Fibroblast of lung (primary cell): Measurements from ENCODE around the gene NEBL. TPM values are rescaled to one million over a fixed set of nuclear protein-coding genes. Genes with fewer than 3 reads are reported as not detected.

Source experiments
- DNase-seq, 2 donors: peaks; one replicate each; pipeline versions ENCODE4 v3.0.0 to v3.0.0-alpha.2; 2010; ENCODE audit warnings: low read depth in 2 of 2
- H2AFZ ChIP-seq: 2 replicates; pipeline ENCODE4 v1.5.1; 2012; ENCODE audit warnings: low read length, control low read depth, inconsistent platforms
- H3K27ac ChIP-seq: 2 replicates; pipeline ENCODE4 v1.5.1; 2011; ENCODE audit warnings: low read length, control low read depth; ENCODE audit not compliant: insufficient read depth
- H3K27me3 ChIP-seq: 2 replicates; pipeline ENCODE4 v1.5.1; 2011; ENCODE audit warnings: mild to moderate bottlenecking, low read length; ENCODE audit not compliant: control insufficient read depth, insufficient read depth
- H3K36me3 ChIP-seq: 2 replicates; pipeline ENCODE4 v1.5.1; 2011; ENCODE audit warnings: low read length; ENCODE audit not compliant: control insufficient read depth, insufficient read depth
- H3K4me1 ChIP-seq: 2 replicates; pipeline ENCODE4 v1.5.1; 2011; ENCODE audit warnings: low read length; ENCODE audit not compliant: control insufficient read depth, insufficient read depth; ENCODE audit errors: extremely low read depth
- H3K4me2 ChIP-seq: 2 replicates; pipeline ENCODE4 v1.5.1; 2011; ENCODE audit warnings: low read length, control low read depth; ENCODE audit not compliant: insufficient read depth; ENCODE audit errors: extremely low read depth
- H3K4me3 ChIP-seq, 4 experiments: fragments of 200-600 bp in 1 of 4; sonication (generic) in 1 of 4; replicated peaks in 1 of 4; 2 replicates each; pipeline ENCODE4 v1.5.1; 2011 to 2016; ENCODE audit warnings: low read length in 4 of 4, low read depth in 3 of 4, mild to moderate bottlenecking in 3 of 4, control low read depth in 2 of 4, inconsistent platforms in 1 of 4, mixed read lengths in 1 of 4; ENCODE audit not compliant: insufficient read depth in 1 of 4; ENCODE audit errors: control extremely low read depth in 1 of 4
- H3K79me2 ChIP-seq: 2 replicates; pipeline ENCODE4 v1.5.1; 2012; ENCODE audit warnings: mild to moderate bottlenecking, low read length, inconsistent platforms; ENCODE audit not compliant: control insufficient read depth, insufficient read depth
- H3K9ac ChIP-seq: 2 replicates; pipeline ENCODE4 v1.5.1; 2011; ENCODE audit warnings: mild to moderate bottlenecking, low read length, control low read depth; ENCODE audit not compliant: insufficient read depth
- H3K9me3 ChIP-seq: 2 replicates; pipeline ENCODE4 v1.5.1; 2012; ENCODE audit warnings: low read depth, low read length; ENCODE audit not compliant: control insufficient read depth, insufficient read depth
- H4K20me1 ChIP-seq: 2 replicates; pipeline ENCODE4 v1.5.1; 2011; ENCODE audit warnings: low read length; ENCODE audit not compliant: control insufficient read depth, insufficient read depth; ENCODE audit errors: extremely low read depth
- EZH2 ChIP-seq: IDR thresholded peaks from 2 replicates; pipeline ENCODE4 v1.5.1; 2012; ENCODE audit warnings: low read length, control low read depth, mild to moderate bottlenecking; ENCODE audit errors: missing control alignments
- polyA plus RNA-seq, 2 donors: library from polyadenylated mRNA; depleted of rRNA in 1 of 2; stranded (reverse) in 1 of 2; unstranded in 1 of 2; fragments of >200 nt; gene quantifications; 2 replicates each; pipeline ENCODE4 v1.2.1, GENCODE V29; 2011 to 2012; ENCODE audit warnings: missing spikeins in 1 of 2
- total RNA-seq: library from RNA; depleted of rRNA; stranded (reverse); fragments of >200 nt; gene quantifications from 2 replicates; pipeline ENCODE4 v1.2.1, GENCODE V29; 2014
- TF ChIP-seq, protein P1 (sequence below), 2 donors: IDR thresholded peaks in 1 of 2; conservative IDR thresholded peaks in 1 of 2; 1 replicate in 1 of 2; 2 replicates in 1 of 2; pipeline ENCODE4 v1.5.1; 2011 to 2012; ENCODE audit warnings: low read length in 2 of 2, control low read depth in 1 of 2, inconsistent platforms in 1 of 2, low read depth in 1 of 2, mild to moderate bottlenecking in 1 of 2

NEBL gene
- total and polyA plus RNA-seq, 2 donors (not counting 1 experiment from before 2014, with no cell fraction given), result 0.11 to 0.33 TPM

DNA sequence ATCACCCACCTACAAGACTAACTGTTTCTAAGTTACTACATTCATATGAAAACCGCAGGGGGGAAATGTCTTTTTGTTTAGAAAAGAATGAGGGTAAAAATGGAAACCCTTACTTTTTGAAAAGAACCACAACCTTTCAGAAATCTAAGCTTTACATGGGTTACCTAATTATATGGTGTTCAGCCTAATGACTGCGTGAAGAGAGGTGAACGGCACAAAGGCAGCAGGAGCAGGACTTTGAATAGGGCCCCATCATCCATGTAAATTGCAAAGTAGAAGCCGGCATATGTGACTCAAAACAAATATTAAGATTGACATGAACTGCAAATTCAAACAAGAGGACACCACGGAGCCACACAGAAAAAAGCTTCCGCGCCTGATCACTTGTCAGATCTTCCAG, 25.1 kb downstream of the NEBL start:
- Histone ChIP-seq H3K4me2 (no peak overlapping the region), H3K36me3 (no peaks in the 10 kb centered on the region), H2AFZ (no peak overlapping the region), H3K9ac (no peak overlapping the region), H4K20me1 (no peaks in the 10 kb centered on the region), H3K9me3 (no peaks in the 10 kb centered on the region), H3K79me2 (no peaks in the 10 kb centered on the region), H3K4me3 (no peak overlapping the region), H3K4me1 (no peaks in the 10 kb centered on the region), H3K27me3 (no peaks in the 10 kb centered on the region), H3K27ac (no peak overlapping the region)
- DNase-seq, result no peak
- no peak for TF ChIP-seq EZH2
- TF ChIP-seq, protein P1, sequence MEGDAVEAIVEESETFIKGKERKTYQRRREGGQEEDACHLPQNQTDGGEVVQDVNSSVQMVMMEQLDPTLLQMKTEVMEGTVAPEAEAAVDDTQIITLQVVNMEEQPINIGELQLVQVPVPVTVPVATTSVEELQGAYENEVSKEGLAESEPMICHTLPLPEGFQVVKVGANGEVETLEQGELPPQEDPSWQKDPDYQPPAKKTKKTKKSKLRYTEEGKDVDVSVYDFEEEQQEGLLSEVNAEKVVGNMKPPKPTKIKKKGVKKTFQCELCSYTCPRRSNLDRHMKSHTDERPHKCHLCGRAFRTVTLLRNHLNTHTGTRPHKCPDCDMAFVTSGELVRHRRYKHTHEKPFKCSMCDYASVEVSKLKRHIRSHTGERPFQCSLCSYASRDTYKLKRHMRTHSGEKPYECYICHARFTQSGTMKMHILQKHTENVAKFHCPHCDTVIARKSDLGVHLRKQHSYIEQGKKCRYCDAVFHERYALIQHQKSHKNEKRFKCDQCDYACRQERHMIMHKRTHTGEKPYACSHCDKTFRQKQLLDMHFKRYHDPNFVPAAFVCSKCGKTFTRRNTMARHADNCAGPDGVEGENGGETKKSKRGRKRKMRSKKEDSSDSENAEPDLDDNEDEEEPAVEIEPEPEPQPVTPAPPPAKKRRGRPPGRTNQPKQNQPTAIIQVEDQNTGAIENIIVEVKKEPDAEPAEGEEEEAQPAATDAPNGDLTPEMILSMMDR (conservative IDR thresholded peaks at IDR 0.05 in 1 of 2, IDR thresholded peaks at IDR 0.05 in 1 of 2; ENCODE audit: low read depth in 1 of 2, low read length in 2 of 2), result no peak

DNA sequence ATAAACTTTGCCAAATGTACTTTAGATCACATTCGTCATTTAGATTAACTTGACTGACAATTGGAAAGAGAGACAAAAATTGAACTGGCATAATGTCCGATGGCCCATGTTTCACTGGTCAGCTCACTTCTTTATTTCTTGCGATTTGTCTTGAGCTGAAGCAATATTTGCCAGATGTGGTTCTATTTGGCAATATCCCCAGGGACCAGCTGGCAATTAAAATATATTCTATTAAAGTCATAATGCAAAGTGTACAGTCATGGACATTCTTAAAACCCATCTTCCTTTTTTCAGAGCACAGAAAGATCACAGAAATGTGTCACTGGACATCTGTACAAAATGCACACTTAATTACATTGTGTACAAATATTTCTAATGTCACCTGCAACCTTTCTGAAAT, 26.3 kb downstream of the NEBL start:
- Histone ChIP-seq H2AFZ (no peak overlapping the region), H3K4me3 (no peak overlapping the region), H3K79me2 (no peaks in the 10 kb centered on the region), H3K9ac (no peak overlapping the region), H3K27ac (no peak overlapping the region), H3K36me3 (no peaks in the 10 kb centered on the region), H3K27me3 (no peaks in the 10 kb centered on the region), H3K9me3 (no peaks in the 10 kb centered on the region), H4K20me1 (no peaks in the 10 kb centered on the region), H3K4me1 (no peaks in the 10 kb centered on the region), H3K4me2 (no peak overlapping the region)
- DNase-seq, result peak in 1 of 2 donors; percentile 79
- TF ChIP-seq, protein P1 (conservative IDR thresholded peaks at IDR 0.05 in 1 of 2, IDR thresholded peaks at IDR 0.05 in 1 of 2; ENCODE audit: low read depth in 1 of 2, low read length in 2 of 2), result no peak
- TF ChIP-seq EZH2, result no peak

DNA sequence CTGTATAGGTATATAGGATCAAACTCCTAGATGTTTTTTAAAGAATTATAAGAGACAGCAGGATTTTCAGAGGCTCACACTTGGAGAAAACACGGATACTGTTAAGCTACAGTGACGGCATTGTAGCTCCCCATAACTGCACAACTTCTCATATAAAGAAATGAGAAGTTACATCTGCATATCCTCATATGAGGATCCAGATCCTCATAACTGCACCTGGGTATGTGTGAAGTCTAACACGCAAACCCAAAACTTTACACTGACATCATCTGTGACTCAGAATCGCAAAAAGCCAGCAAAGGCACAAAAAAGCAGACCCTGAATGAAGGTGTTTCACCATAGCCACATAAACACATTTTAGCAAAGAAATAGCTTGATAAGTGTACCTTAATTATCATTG, 34.1 kb downstream of the NEBL start:
- H3K4me1 ChIP-seq, result no peaks in the 10 kb centered on the region
- no peaks in the 10 kb centered on the region for H4K20me1 ChIP-seq
- no peaks in the 10 kb centered on the region for H3K79me2 ChIP-seq
- H3K4me3 ChIP-seq, result no peak overlapping the region
- no peak overlapping the region for H2AFZ ChIP-seq
- no peaks in the 10 kb centered on the region for H3K36me3 ChIP-seq
- DNase-seq, result no peak
- H3K4me2 ChIP-seq, result no peak overlapping the region
- no peak overlapping the region for H3K9ac ChIP-seq
- no peaks in the 10 kb centered on the region for H3K27me3 ChIP-seq
- H3K9me3 ChIP-seq, result no peaks in the 10 kb centered on the region
- H3K27ac ChIP-seq, result no peak overlapping the region
- TF ChIP-seq, protein P1 (conservative IDR thresholded peaks at IDR 0.05 in 1 of 2, IDR thresholded peaks at IDR 0.05 in 1 of 2; ENCODE audit: low read depth in 1 of 2, low read length in 2 of 2), result no peak
- TF ChIP-seq EZH2, result no peak
